GM23338 (cell line): Measurements from ENCODE around the gene PMCH. TPM values are rescaled to one million over a fixed set of nuclear protein-coding genes. Genes with fewer than 3 reads are reported as not detected.

ENCODE experiments used
- ATAC-seq: fragments of 200-7000 bp; cut with Tn5 transposase; 3 replicates; pipeline ENCODE4 v1.9.1; 2020
- DNase-seq: peaks from one replicate; pipeline ENCODE4 v3.0.0-alpha.2; 2015; ENCODE audit warnings: low spot score
- H2AFZ ChIP-seq: fragments of 200-600 bp; sonication (generic); 2 replicates; pipeline ENCODE4 v1.8.0; 2016; ENCODE audit warnings: antibody characterized with exemption, mild to moderate bottlenecking, moderate library complexity
- H3F3A ChIP-seq: fragments of 200-600 bp; sonication (generic); replicated peaks from 2 replicates; pipeline ENCODE4 v1.8.0; 2017; ENCODE audit warnings: antibody characterized with exemption, mixed run types, low read depth
- H3K27ac ChIP-seq: fragments of 200-600 bp; sonication (generic); 2 replicates; pipeline ENCODE4 v1.6.1; 2016; ENCODE audit warnings: low read depth
- H3K27me3 ChIP-seq: fragments of 200-600 bp; sonication (generic); 2 replicates; pipeline ENCODE4 v1.8.0; 2016; ENCODE audit warnings: mild to moderate bottlenecking, mixed run types, moderate library complexity; ENCODE audit not compliant: insufficient read depth
- H3K36me3 ChIP-seq: fragments of 200-600 bp; sonication (generic); 2 replicates; pipeline ENCODE4 v1.8.0; 2016; ENCODE audit warnings: mild to moderate bottlenecking; ENCODE audit not compliant: insufficient read depth
- H3K4me1 ChIP-seq: fragments of 200-600 bp; sonication (generic); 2 replicates; pipeline ENCODE4 v1.8.0; 2016; ENCODE audit warnings: mild to moderate bottlenecking, moderate library complexity; ENCODE audit not compliant: insufficient read depth
- H3K4me2 ChIP-seq: fragments of 200-600 bp; sonication (generic); 2 replicates; pipeline ENCODE4 v1.7.1; 2017; ENCODE audit warnings: mixed run types
- H3K4me3 ChIP-seq: fragments of 200-600 bp; sonication (generic); 2 replicates; pipeline ENCODE4 v1.6.1; 2016; ENCODE audit warnings: mixed run types
- H3K79me2 ChIP-seq: fragments of 200-600 bp; sonication (generic); replicated peaks from 2 replicates; pipeline ENCODE4 v1.8.0; 2017; ENCODE audit warnings: mild to moderate bottlenecking; ENCODE audit not compliant: insufficient read depth
- H3K9me2 ChIP-seq: fragments of 200-600 bp; sonication (generic); 2 replicates; pipeline ENCODE4 v1.8.0; 2017; ENCODE audit not compliant: insufficient read depth
- H4K20me1 ChIP-seq: fragments of 200-600 bp; sonication (generic); replicated peaks from 2 replicates; pipeline ENCODE4 v1.8.0; 2017; ENCODE audit warnings: mild to moderate bottlenecking; ENCODE audit not compliant: insufficient read depth
- H3K27ac Mint-ChIP-seq: 2 replicates; pipeline ENCODE4 v1.8.0; 2020; ENCODE audit warnings: inconsistent platforms, mild to moderate bottlenecking, moderate library complexity, mixed read lengths
- H3K27me3 Mint-ChIP-seq: 3 replicates; pipeline ENCODE4 v1.8.0; 2022; ENCODE audit warnings: low read depth, mild to moderate bottlenecking, moderate library complexity, mixed read lengths, inconsistent platforms; ENCODE audit not compliant: insufficient read depth, poor library complexity
- H3K36me3 Mint-ChIP-seq: 3 replicates; pipeline ENCODE4 v1.8.0; 2021; ENCODE audit warnings: low read depth, mild to moderate bottlenecking, inconsistent platforms, moderate library complexity, mixed read lengths
- H3K4me1 Mint-ChIP-seq: 3 replicates; pipeline ENCODE4 v1.8.0; 2020; ENCODE audit warnings: mild to moderate bottlenecking, inconsistent platforms, mixed read lengths
- H3K4me3 Mint-ChIP-seq: 3 replicates; pipeline ENCODE4 v1.8.0; 2021; ENCODE audit warnings: moderate library complexity, mild to moderate bottlenecking, inconsistent platforms, mixed read lengths
- H3K9me3 Mint-ChIP-seq: 3 replicates; pipeline ENCODE4 v1.8.0; 2020; ENCODE audit warnings: moderate library complexity, mild to moderate bottlenecking, inconsistent platforms, mixed read lengths
- EZH2 ChIP-seq: fragments of 200-600 bp; sonication (generic); IDR thresholded peaks from one replicate; pipeline ENCODE4 v1.8.0; 2017; ENCODE audit warnings: antibody characterized with exemption, mild to moderate bottlenecking, low read depth; ENCODE audit not compliant: unreplicated experiment
- STAT1 ChIP-seq: IDR thresholded peaks from one replicate; pipeline ENCODE4 v1.6.1; 2016; ENCODE audit warnings: antibody characterized with exemption; ENCODE audit not compliant: unreplicated experiment
- polyA plus RNA-seq: library from polyadenylated mRNA; unstranded; fragments of >200 nt; fragmentation: Nextera tagmentation; extraction: Ambion mirVana; gene quantifications from 2 replicates; pipeline ENCODE4 v1.2.1, GENCODE V29; 2016
- total RNA-seq: library from RNA; depleted of rRNA; stranded (reverse); fragments of >200 nt; shearing (Covaris generic); gene quantifications from 2 replicates; pipeline ENCODE4 v1.2.3, GENCODE V29; 2014
- TF ChIP-seq, protein P1 (sequence below): fragments of 250-450 bp; sonication (Bioruptor Pico); IDR thresholded peaks from 2 replicates; pipeline ENCODE4 v1.5.0; 2020; ENCODE audit warnings: mild to moderate bottlenecking, moderate library complexity
- TF ChIP-seq, protein P2 (sequence below), 2 experiments: fragments of 200-600 bp in 1 of 2; sonication (generic) in 1 of 2; conservative IDR thresholded peaks; 2 replicates each; pipeline versions ENCODE4 v1.5.1 to v1.6.1; 2016 to 2017; ENCODE audit warnings: antibody characterized with exemption in 2 of 2, low read depth in 2 of 2, mild to moderate bottlenecking in 2 of 2, moderate library complexity in 1 of 2
- TF ChIP-seq, protein P3 (sequence below): IDR thresholded peaks from 2 replicates; pipeline ENCODE4 v1.6.1; 2016; ENCODE audit warnings: antibody characterized with exemption

PMCH gene
- total and polyA plus RNA-seq, 2 experiments from 2014 or later = 1.1 TPM; not detected in 1

DNA sequence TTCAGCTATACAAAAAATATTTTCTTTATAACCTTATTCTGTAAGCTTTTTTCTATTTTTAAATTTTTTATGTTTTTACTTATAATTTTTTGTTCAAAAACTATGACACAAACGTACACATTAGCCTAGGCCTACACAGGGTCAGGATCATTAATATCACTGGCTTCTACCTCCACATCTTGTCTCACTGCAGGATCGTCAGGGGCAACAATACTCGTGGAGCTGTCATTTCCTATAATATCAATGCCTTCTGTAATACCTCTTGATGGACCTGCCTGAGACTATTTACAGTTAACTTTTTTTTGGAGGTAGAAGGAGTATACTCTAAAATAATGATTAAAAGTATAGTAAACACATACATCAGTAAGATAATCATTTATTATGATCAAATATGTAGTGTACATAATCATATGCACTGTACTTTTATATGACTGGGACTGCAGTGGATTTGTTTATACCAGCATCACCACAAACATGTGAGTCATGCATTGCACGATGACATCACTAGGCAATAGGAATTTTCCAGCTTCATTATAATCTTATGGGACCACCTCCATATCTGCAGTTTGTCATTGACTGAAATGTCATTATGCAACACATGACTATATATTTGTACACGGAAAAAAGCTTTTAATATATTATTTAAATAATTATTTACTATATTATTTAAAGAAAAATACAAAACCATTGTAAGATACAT is 18.5 kb upstream of the PMCH start (continued):
- TF ChIP-seq, protein P1, sequence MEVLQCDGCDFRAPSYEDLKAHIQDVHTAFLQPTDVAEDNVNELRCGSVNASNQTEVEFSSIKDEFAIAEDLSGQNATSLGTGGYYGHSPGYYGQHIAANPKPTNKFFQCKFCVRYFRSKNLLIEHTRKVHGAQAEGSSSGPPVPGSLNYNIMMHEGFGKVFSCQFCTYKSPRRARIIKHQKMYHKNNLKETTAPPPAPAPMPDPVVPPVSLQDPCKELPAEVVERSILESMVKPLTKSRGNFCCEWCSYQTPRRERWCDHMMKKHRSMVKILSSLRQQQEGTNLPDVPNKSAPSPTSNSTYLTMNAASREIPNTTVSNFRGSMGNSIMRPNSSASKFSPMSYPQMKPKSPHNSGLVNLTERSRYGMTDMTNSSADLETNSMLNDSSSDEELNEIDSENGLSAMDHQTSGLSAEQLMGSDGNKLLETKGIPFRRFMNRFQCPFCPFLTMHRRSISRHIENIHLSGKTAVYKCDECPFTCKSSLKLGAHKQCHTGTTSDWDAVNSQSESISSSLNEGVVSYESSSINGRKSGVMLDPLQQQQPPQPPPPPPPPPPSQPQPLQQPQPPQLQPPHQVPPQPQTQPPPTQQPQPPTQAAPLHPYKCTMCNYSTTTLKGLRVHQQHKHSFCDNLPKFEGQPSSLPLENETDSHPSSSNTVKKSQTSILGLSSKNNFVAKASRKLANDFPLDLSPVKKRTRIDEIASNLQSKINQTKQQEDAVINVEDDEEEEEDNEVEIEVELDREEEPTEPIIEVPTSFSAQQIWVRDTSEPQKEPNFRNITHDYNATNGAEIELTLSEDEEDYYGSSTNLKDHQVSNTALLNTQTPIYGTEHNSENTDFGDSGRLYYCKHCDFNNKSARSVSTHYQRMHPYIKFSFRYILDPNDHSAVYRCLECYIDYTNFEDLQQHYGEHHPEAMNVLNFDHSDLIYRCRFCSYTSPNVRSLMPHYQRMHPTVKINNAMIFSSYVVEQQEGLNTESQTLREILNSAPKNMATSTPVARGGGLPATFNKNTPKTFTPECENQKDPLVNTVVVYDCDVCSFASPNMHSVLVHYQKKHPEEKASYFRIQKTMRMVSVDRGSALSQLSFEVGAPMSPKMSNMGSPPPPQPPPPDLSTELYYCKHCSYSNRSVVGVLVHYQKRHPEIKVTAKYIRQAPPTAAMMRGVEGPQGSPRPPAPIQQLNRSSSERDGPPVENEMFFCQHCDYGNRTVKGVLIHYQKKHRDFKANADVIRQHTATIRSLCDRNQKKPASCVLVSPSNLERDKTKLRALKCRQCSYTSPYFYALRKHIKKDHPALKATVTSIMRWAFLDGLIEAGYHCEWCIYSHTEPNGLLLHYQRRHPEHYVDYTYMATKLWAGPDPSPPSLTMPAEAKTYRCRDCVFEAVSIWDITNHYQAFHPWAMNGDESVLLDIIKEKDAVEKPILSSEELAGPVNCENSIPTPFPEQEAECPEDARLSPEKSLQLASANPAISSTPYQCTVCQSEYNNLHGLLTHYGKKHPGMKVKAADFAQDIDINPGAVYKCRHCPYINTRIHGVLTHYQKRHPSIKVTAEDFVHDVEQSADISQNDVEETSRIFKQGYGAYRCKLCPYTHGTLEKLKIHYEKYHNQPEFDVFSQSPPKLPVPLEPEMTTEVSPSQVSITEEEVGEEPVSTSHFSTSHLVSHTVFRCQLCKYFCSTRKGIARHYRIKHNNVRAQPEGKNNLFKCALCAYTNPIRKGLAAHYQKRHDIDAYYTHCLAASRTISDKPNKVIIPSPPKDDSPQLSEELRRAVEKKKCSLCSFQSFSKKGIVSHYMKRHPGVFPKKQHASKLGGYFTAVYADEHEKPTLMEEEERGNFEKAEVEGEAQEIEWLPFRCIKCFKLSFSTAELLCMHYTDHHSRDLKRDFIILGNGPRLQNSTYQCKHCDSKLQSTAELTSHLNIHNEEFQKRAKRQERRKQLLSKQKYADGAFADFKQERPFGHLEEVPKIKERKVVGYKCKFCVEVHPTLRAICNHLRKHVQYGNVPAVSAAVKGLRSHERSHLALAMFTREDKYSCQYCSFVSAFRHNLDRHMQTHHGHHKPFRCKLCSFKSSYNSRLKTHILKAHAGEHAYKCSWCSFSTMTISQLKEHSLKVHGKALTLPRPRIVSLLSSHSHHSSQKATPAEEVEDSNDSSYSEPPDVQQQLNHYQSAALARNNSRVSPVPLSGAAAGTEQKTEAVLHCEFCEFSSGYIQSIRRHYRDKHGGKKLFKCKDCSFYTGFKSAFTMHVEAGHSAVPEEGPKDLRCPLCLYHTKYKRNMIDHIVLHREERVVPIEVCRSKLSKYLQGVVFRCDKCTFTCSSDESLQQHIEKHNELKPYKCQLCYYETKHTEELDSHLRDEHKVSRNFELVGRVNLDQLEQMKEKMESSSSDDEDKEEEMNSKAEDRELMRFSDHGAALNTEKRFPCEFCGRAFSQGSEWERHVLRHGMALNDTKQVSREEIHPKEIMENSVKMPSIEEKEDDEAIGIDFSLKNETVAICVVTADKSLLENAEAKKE (CRISPR knock-in tag) = no peak
- TF ChIP-seq EZH2 = no peak
- TF ChIP-seq, protein P2, sequence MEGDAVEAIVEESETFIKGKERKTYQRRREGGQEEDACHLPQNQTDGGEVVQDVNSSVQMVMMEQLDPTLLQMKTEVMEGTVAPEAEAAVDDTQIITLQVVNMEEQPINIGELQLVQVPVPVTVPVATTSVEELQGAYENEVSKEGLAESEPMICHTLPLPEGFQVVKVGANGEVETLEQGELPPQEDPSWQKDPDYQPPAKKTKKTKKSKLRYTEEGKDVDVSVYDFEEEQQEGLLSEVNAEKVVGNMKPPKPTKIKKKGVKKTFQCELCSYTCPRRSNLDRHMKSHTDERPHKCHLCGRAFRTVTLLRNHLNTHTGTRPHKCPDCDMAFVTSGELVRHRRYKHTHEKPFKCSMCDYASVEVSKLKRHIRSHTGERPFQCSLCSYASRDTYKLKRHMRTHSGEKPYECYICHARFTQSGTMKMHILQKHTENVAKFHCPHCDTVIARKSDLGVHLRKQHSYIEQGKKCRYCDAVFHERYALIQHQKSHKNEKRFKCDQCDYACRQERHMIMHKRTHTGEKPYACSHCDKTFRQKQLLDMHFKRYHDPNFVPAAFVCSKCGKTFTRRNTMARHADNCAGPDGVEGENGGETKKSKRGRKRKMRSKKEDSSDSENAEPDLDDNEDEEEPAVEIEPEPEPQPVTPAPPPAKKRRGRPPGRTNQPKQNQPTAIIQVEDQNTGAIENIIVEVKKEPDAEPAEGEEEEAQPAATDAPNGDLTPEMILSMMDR (conservative IDR thresholded peaks at IDR 0.05; ENCODE audit: low read depth in 2 of 2) = no peak

DNA sequence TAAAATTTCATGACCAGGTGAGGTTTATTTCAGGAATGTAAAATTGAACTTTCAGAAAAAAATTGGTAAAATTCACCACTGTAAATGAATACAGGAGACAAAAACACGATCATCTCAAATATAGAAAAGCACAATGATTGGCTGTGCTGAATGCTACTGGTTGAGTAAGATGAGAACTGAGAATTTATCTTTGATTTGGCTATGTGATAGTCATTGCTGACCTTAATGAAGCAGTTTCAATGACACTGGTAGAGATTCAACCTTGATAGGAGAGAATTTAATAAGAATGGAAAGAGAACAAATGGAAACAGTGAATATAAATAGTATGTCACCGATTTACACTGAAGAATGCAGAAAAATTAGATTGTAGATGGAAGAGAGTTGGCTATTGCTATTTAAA is 6.4 kb upstream of the PMCH start:
- H3K27ac ChIP-seq = no peak overlapping the region
- no peak for TF ChIP-seq STAT1
- TF ChIP-seq, protein P1 (CRISPR knock-in tag) = no peak
- TF ChIP-seq, protein P3, sequence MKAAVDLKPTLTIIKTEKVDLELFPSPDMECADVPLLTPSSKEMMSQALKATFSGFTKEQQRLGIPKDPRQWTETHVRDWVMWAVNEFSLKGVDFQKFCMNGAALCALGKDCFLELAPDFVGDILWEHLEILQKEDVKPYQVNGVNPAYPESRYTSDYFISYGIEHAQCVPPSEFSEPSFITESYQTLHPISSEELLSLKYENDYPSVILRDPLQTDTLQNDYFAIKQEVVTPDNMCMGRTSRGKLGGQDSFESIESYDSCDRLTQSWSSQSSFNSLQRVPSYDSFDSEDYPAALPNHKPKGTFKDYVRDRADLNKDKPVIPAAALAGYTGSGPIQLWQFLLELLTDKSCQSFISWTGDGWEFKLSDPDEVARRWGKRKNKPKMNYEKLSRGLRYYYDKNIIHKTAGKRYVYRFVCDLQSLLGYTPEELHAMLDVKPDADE = no peak
- ATAC-seq = no peak
- no peaks in the 10 kb centered on the region for H3K9me2 ChIP-seq
- H3K4me3 Mint-ChIP-seq = no peak overlapping the region
- peaks cover 29% of the 10 kb centered on the region for H3K9me3 Mint-ChIP-seq
- no peaks in the 10 kb centered on the region for H3K4me1 Mint-ChIP-seq
- H2AFZ ChIP-seq = no peak overlapping the region
- peaks cover 59% of the 10 kb centered on the region for H3K36me3 Mint-ChIP-seq
- H3K4me2 ChIP-seq = no peak overlapping the region
- DNase-seq = no peak
- H3K27ac Mint-ChIP-seq = no peak overlapping the region
- peaks cover 7% of the 10 kb centered on the region for H3K27me3 Mint-ChIP-seq
- H3F3A ChIP-seq = no peaks in the 10 kb centered on the region
- no peaks in the 10 kb centered on the region for H4K20me1 ChIP-seq
- no peaks in the 10 kb centered on the region for H3K79me2 ChIP-seq
- no peaks in the 10 kb centered on the region for H3K4me1 ChIP-seq
- H3K27me3 ChIP-seq = no peaks in the 10 kb centered on the region
- no peak overlapping the region for H3K4me3 ChIP-seq
- H3K36me3 ChIP-seq = peaks cover 12% of the 10 kb centered on the region; the same call in 1 of the 2 replicates
